ENCODE results near the gene GGA1. TPM values are rescaled to one million over a fixed set of nuclear protein-coding genes. Genes with fewer than 3 reads are reported as not detected.

Gene GGA1
- total RNA-seq, 1 experiment from 2014 or later: 99.2 TPM

GRCh38 chr22:37628830-37629229, 20.2 kb downstream of the GGA1 start:
- Histone ChIP-seq H3K27me3 (ENCODE audit: insufficient read depth, low read depth) (no peaks in the 10 kb centered on the region), H3K27ac (no peak overlapping the region), H3K36me3 (ENCODE audit: low read depth) (peaks cover 14% of the 10 kb centered on the region), H3K4me2 (no peak overlapping the region), H3K9me3 (ENCODE audit: insufficient read depth, low read depth) (no peaks in the 10 kb centered on the region), H3K79me2 (ENCODE audit: low read depth) (no peaks in the 10 kb centered on the region), H2AFZ (no peak overlapping the region), H3K4me3 (no peak overlapping the region), H3F3A (ENCODE audit: insufficient read depth, low read depth) (peaks cover 17% of the 10 kb centered on the region), H4K20me1 (ENCODE audit: insufficient read depth) (peaks cover 6% of the 10 kb centered on the region), H3K4me1 (replicated peaks; ENCODE audit: insufficient read depth) (no peaks in the 10 kb centered on the region), H3K9me2 (ENCODE audit: insufficient read depth) (no peaks in the 10 kb centered on the region)
- TF ChIP-seq EZH2 (IDR thresholded peaks at IDR 0.05; ENCODE audit: low read depth): no peak
- TF ChIP-seq, protein P1, sequence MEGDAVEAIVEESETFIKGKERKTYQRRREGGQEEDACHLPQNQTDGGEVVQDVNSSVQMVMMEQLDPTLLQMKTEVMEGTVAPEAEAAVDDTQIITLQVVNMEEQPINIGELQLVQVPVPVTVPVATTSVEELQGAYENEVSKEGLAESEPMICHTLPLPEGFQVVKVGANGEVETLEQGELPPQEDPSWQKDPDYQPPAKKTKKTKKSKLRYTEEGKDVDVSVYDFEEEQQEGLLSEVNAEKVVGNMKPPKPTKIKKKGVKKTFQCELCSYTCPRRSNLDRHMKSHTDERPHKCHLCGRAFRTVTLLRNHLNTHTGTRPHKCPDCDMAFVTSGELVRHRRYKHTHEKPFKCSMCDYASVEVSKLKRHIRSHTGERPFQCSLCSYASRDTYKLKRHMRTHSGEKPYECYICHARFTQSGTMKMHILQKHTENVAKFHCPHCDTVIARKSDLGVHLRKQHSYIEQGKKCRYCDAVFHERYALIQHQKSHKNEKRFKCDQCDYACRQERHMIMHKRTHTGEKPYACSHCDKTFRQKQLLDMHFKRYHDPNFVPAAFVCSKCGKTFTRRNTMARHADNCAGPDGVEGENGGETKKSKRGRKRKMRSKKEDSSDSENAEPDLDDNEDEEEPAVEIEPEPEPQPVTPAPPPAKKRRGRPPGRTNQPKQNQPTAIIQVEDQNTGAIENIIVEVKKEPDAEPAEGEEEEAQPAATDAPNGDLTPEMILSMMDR (conservative IDR thresholded peaks at IDR 0.05): no peak
- BruUV-seq (replicated peaks): no TSS peak
- intact Hi-C loops (cut with micrococcal nuclease; ENCODE audit: unreplicated experiment): no loop called here
- POLR2A ChIA-PET (ENCODE audit: unreplicated experiment): interaction anchor here (0.6 kb wide), 1 partner anchor 116 kb away, joined by 6 read pairs; no protein-coding TSS in a partner anchor
- no peak for DNase-seq
- CTCF ChIA-PET: interaction anchor here (0.7 kb wide), 1 partner anchor 15 kb away, joined by 11 read pairs; no protein-coding TSS in a partner anchor

DNA sequence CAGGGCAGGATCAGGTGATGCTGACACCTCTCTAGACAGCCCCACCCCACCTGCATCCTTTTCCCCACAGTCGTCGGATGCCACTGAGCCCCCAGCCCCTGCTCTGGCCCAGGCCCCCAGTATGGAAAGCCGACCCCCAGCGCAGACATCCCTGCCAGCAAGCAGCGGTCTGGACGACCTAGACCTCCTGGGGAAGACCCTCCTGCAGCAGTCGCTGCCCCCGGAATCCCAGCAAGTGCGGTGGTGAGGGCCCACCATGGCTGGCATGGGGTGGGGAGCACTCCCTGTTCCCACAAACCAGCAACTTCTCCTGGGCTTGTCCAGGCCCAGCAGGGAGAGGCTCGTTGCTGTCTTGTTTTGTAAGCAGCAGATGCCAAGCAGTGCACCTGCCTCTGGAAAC, 21.3 kb downstream of the GGA1 start:
- TF ChIP-seq, protein P1 (conservative IDR thresholded peaks at IDR 0.05): no peak
- no peak for TF ChIP-seq EZH2 (IDR thresholded peaks at IDR 0.05; ENCODE audit: low read depth)
- Histone ChIP-seq H3K4me3 (no peak overlapping the region), H3K4me2 (no peak overlapping the region), H3F3A (ENCODE audit: insufficient read depth, low read depth) (peaks cover 19% of the 10 kb centered on the region), H3K27ac (no peak overlapping the region), H3K4me1 (replicated peaks; ENCODE audit: insufficient read depth) (no peaks in the 10 kb centered on the region), H3K79me2 (ENCODE audit: low read depth) (no peaks in the 10 kb centered on the region), H3K27me3 (ENCODE audit: insufficient read depth, low read depth) (no peaks in the 10 kb centered on the region), H3K9me2 (ENCODE audit: insufficient read depth) (no peaks in the 10 kb centered on the region), H4K20me1 (ENCODE audit: insufficient read depth) (peaks cover 3% of the 10 kb centered on the region), H3K36me3 (ENCODE audit: low read depth) (peaks cover 10% of the 10 kb centered on the region; the same call in 1 of the 2 replicates), H3K9me3 (ENCODE audit: insufficient read depth, low read depth) (no peaks in the 10 kb centered on the region), H2AFZ (no peak overlapping the region)
- POLR2A ChIA-PET (ENCODE audit: unreplicated experiment): interaction anchor here (0.7 kb wide), 1 partner anchor 305 kb away, joined by 3 read pairs; no protein-coding TSS in a partner anchor
- no TSS peak for BruUV-seq (replicated peaks)
- no peak for DNase-seq
- CTCF ChIA-PET: interaction anchor here (0.6 kb wide), 3 partner anchors 21 to 191 kb away, joined by 3 to 9 read pairs (median 7); no protein-coding TSS in a partner anchor
- intact Hi-C loops (cut with micrococcal nuclease; ENCODE audit: unreplicated experiment): no loop called here

GRCh38 chr22:37630839-37631435, 22.3 kb downstream of the GGA1 start:
- Histone ChIP-seq H3K27me3 (ENCODE audit: insufficient read depth, low read depth) (no peaks in the 10 kb centered on the region), H3K4me2 (no peak overlapping the region), H3F3A (ENCODE audit: insufficient read depth, low read depth) (peaks cover 19% of the 10 kb centered on the region), H3K9me2 (ENCODE audit: insufficient read depth) (no peaks in the 10 kb centered on the region), H3K79me2 (ENCODE audit: low read depth) (no peaks in the 10 kb centered on the region), H3K9me3 (ENCODE audit: insufficient read depth, low read depth) (no peaks in the 10 kb centered on the region), H4K20me1 (ENCODE audit: insufficient read depth) (no peaks in the 10 kb centered on the region), H2AFZ (no peak overlapping the region), H3K36me3 (ENCODE audit: low read depth) (no peaks in the 10 kb centered on the region), H3K27ac (no peak overlapping the region), H3K4me1 (replicated peaks; ENCODE audit: insufficient read depth) (no peaks in the 10 kb centered on the region), H3K4me3 (no peak overlapping the region)
- no peak for DNase-seq
- TF ChIP-seq, protein P1 (conservative IDR thresholded peaks at IDR 0.05): no peak
- BruUV-seq (replicated peaks): no TSS peak
- CTCF ChIA-PET: interaction anchor here (0.7 kb wide), 1 partner anchor 1064 kb away, joined by 3 read pairs; no protein-coding TSS in a partner anchor
- intact Hi-C loops (cut with micrococcal nuclease; ENCODE audit: unreplicated experiment): no loop called here
- POLR2A ChIA-PET (ENCODE audit: unreplicated experiment): interaction anchor here (0.6 to 0.7 kb wide), 2 partner anchors 16 to 306 kb away, joined by 3 to 6 read pairs; no protein-coding TSS in a partner anchor

Data from PC-9 (cell line).